Prostate gland (tissue), 2 donors: ENCODE data around the gene FOXI2.

Experiments used
- CTCF ChIP-seq, 4 experiments: fragments of 200-600 bp in 2 of 4; fragments of 450-650 bp in 2 of 4; sonication (generic) in 2 of 4; IDR thresholded peaks; 1 replicate in 3 of 4; 2 replicates in 1 of 4; pipeline ENCODE4 v1.5.1; 2016 to 2019; ENCODE audit warnings: antibody characterized with exemption in 4 of 4, mild to moderate bottlenecking in 2 of 4, moderate library complexity in 2 of 4
- POLR2A ChIP-seq: fragments of 450-650 bp; IDR thresholded peaks from one replicate; pipeline ENCODE4 v1.6.1; 2016; ENCODE audit warnings: antibody characterized with exemption, mild to moderate bottlenecking
- POLR2AphosphoS5 ChIP-seq: sonication (generic); formaldehyde crosslinking; IDR thresholded peaks from one replicate; pipeline ENCODE4 v1.6.1; 2017; ENCODE audit warnings: antibody characterized with exemption

- TF ChIP-seq CTCF (IDR thresholded peaks at IDR 0.05) (no peak), POLR2A (no peak), POLR2AphosphoS5 (no peak)
Measured at GRCh38 chr10:127699311-127699710, 37.7 kb upstream of the FOXI2 start.
